DMS153 (cell line): ENCODE measurements around the gene RHOT2.

Source experiments
- DNase-seq: peaks from one replicate; lab custom pipeline; 2025; lab: John Stamatoyannopoulos, UW

The RHOT2 gene

GRCh38 chr16:632486-633335, 35.2 kb upstream of the RHOT2 start:
- no peak for DNase-seq

DNA sequence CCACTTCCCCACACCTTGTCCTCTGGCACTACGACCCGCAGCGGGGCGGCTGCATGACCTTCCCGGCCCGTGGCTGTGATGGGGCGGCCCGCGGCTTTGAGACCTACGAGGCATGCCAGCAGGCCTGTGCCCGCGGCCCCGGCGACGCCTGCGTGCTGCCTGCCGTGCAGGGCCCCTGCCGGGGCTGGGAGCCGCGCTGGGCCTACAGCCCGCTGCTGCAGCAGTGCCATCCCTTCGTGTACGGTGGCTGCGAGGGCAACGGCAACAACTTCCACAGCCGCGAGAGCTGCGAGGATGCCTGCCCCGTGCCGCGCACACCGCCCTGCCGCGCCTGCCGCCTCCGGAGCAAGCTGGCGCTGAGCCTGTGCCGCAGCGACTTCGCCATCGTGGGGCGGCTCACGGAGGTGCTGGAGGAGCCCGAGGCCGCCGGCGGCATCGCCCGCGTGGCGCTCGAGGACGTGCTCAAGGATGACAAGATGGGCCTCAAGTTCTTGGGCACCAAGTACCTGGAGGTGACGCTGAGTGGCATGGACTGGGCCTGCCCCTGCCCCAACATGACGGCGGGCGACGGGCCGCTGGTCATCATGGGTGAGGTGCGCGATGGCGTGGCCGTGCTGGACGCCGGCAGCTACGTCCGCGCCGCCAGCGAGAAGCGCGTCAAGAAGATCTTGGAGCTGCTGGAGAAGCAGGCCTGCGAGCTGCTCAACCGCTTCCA, 34.4 kb upstream of the RHOT2 start:
- DNase-seq: no peak

DNA sequence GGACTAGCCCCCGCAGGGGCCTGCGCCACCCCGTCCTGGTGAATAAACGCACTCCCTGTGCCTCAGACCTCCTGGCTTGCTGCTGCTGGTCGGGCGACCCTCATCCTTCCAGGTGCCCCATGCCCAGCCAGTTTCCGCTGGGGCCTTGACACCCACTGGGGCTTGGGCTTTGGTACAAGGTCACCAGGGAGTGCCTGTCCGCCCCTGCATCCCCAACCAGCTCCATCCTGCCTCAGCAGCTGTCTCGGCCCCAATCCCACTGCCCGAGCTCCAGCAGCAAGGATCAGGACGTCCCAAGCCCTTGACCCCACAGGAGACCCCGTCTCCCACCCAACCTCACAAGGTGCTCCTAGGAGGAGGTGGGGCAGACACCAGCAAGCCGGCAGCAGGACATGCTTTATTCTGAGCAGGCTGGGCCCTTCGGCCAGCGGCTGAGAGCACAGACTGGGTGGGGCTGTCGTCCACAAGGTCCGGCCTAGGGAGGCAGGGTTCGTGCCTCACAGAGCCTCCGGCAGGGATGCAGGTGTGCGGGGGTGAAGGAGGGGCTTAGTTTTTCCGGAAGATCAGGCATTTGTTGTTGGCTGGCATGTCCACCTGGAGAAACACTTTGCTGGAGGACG, 33.8 kb upstream of the RHOT2 start:
- DNase-seq: no peak

GRCh38 chr16:634996-635395, 32.9 kb upstream of the RHOT2 start:
- no peak for DNase-seq

DNA sequence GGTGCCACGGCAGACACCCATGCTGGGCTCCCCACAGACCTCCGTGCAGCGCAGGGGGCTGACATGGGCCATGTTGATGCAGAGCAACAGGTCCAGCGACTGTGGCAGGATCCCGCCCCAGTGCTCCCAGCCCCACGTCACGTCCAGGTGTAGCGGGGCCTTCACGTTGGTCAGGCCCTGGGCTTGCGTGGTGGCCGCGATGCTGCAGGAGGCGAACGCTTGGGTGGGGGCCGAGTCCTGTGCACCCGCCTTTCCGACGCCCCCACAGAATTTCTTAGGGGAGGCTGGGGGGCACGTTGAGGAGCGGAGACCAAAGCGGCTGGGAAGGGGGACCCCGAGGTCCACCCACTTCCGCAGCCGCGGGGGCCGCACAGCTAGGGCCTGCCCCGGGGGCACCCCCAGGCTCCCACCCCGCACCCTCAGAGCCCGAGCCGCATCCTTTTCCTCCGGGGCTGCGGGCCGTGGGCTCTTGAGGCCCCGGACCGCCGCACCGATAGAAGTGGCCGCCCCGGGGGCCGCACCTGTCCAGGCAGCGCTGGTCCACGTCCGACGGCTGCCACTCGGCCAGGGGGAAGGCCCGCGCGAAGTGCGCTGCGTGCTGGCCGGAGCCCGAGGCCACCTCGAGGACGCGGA, 32.2 kb upstream of the RHOT2 start:
- no peak for DNase-seq

GRCh38 chr16:636206-637080, 31.5 kb upstream of the RHOT2 start, which contains the start of gene METTL26:
Gene METTL26, minus strand, starts transcription at chr16:636305. Its CDS starts 15 bp downstream, at chr16:636290.
- DNase-seq: peak; percentile 92

- no peak for DNase-seq
Observed at GRCh38 chr16:637081-638018, 30.6 kb upstream of the RHOT2 start.

DNA sequence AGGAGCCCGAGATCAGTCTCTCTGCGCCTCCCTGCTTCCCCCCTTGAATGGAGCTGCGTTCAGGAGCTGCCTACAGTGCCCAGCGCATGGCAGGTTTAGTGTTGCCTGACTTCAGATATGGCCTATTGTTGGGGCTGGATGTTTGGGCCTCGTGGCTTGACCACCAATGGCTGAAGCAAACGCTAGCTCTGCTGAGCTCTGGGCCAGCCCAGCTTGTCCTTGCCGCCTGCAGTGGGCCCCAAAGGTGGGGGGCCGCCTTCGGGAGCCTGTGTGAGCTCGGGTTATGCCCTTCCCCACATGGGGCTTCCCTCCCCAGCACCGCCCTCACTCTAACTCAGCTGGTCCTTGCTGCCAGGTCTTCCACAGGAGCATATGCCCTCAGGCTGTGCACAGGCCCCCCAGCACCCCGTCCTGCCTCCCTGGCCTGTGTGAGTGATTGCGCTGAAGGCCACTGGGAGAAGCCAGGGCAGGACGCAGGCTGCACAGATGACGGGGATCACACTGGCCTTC, 29.8 kb upstream of the RHOT2 start:
- no peak for DNase-seq

- no peak for DNase-seq
Observed at GRCh38 chr16:638836-639235, 29.1 kb upstream of the RHOT2 start.

DNA sequence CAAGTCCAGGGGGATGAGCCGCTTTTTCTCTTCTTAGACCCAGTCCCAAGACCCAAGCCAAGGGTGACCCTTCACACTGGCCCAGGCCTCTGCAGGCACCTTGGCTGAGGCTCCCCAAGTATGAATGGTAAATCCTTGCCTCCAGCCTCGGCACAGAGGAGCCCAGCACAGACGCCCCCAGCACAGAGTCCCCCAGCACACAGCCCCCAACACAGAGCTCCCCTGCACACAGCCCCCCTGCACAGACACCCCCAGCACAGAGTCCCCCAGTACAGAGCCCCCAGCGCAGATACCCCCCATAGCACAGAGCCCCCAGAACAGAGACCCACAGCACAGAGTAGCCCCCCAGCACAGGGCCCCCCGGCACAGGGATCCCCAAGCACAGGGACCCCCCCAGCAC, 27.3 kb upstream of the RHOT2 start:
- no peak for DNase-seq

DNA sequence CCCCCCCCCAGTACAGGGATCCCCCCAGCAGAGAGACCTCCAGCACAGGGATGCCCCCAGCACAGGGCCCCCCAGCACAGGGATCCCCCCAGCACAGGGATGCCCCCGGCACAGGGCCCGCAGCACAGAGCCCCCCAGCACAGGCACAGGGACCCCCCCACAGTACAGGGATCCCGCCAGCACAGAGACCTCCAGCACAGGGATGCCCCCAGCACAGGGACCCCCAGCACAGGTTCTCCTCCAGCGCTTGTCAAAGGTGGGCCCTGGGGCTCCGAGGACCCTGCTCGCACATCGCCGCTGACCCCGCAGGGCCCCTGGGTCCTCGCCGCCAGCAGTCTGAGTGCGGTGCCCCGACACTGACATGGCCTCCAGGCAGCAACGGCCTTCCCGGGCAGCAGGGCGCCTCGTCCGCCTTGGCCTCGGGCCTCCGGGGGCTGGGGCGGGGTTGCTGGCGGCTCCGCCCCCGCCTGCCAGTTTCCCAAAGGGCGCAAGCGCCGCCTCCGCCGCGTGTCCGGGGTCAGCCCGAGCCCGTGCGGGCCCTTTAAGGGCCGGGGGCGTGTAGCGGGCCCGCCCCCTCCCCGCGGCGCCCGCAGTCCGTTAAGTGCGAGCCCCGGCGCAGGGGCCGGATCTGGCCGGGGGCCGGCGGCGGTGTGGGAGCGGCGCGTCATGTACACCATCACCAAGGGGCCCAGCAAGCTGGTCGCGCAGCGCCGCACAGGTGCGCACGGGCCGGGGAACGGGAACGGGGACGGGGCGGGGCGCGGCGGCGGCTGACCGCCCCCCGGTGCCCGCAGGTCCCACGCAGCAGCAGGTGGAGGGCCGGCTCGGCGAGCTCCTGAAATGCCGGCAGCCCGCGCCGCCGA, 26.4 kb upstream of the RHOT2 start, which contains the start of gene MCRIP2:
Gene MCRIP2 (plus strand): TSS at position 503 of the 863 bp plus-strand sequence. CDS start 164 bp downstream, at position 667.
- DNase-seq: peak; percentile 50

DNA sequence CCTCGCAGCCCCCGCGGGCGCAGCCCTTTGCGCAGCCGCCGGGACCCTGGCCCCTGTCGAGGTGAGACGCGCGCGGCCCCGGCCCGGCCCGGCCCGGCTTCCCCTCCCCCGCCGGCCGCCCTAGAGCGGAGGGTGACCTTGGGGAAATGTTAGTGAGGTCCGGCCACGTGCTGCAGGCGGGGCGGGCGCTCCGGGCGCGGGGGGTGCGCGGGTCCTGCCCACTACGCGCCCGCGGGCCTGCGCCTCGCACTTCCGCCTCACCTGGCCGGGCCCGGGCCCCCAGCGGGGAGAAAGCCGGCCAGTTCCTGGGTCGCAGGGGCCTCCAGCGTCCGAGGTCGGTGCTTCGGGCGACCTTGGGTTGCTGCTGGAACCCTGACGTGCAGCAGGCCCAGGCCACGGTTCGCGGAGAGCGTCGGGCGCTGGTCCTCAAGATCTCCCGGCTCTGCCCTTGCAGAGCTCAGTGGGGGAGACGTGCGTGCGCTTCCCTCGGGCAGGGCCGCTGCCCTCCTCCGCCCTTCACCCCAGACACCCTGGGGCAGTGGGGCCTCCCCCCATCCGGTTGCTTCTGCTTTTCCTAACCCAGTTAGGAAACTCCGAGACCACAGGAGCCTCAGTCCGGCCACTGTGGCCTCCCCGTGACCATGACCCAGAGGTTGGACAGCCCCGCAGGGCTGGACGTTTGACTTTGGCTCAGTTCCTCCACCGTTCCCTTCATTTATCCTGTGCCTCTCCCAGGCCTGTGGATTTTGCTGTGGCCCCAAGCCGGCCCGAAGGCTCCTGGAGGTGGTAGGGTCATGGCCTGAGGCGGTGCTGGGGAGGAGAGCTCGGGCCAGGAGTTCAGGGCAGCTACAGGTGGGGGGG, 25.5 kb upstream of the RHOT2 start:
- no peak for DNase-seq

- DNase-seq: no peak
Observed at GRCh38 chr16:643050-643368, 24.9 kb upstream of the RHOT2 start.

DNA sequence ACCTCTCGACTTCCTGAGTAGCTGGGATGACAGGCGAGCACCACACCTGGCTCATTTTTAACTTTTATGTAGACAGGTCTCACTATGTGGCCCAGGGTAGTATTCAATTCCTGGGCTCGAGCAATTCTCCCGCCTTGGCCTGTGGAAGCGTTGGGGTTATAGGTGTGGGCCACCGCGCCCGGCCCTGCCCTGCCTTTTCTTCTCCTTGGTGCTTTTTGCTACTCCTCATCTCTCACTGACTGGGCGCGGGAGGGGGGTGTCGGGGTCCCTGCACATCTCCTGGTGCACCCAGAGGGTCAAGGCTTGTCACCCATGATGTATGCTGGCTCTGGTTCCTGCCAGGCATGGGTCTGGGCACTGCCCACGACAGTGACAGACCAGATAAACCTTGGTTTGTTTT, 23.4 kb upstream of the RHOT2 start:
- no peak for DNase-seq

DNA sequence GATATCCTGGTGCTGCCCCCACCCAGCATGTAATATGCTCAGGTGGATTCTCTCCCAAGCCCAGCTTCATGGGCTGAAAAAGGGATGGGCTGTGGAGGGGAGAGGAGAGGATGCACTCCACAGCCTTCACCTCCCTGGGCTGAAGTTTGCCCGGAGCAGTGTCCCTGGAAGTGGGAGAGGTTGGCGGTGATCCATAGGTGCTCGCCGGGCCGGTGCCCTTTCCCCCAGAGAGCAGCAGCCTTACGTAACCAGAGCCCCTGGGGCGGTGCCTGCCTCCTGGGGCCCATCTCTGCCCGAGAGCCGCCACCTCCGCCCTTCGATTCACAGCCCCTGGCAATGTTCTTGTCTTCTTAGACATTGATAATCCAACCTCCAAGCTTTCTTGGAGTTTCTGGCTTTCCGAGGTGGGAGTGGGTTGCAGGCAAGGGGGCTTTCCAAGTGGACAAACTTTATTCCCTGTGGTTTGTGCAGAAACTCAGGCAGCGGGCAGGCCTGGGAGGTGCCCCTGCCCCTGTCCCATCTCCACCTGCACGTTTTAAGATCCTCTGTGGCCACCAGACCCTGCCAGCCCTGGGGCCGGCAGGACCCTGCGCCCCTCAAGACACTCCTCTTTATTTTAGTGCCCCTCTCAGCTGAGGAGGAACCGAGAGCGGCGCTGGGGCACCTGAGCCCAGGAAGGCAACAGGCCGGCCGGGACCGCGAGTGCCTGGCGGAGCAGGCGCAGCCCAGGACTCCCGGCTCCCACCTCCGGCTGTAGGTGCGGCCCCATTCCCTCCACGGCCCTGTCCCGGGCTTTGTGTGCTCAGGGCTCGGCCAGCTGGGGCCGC, 21.9 kb upstream of the RHOT2 start:
- DNase-seq: no peak

DNA sequence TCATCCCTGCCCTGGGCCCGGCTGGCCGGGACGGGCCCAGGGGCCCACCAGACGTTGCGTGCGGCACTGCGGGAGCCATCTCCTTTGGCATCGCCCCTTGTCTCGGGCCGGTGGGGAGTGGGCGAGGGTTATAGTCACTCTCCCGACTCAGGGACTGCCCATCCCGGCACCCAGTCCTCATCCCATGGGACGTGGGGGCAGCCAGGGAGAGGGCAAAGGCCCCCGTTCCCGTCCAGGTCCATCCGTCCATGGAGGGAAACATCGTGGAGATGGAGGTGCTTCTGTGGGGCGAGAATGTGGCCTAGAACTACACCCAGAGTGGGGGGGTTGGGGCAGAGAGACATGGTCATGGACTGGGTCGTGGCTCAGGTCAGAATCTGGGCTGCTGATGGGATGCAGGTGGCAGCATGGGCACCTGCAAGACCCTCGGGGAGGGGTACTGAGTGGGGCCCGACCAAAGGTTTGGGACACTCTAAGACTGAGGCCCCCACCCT, 21.2 kb upstream of the RHOT2 start:
- DNase-seq: no peak
